AG04449 (cell line): ENCODE measurements around the gene PRDM7.
A peak's percentile ranks its signal among the peaks of the same experiment; 100 is the strongest.

Source experiments
- CTCF ChIA-PET: fragments of 350-600 bp; formaldehyde crosslinking; extraction: SDS; loops from one replicate; lab custom pipeline; 2021; ENCODE audit warnings: antibody characterized with exemption; lab: Yijun Ruan, JAX
- POLR2A ChIA-PET: fragments of 400-600, 350-600 bp; formaldehyde crosslinking; extraction: SDS; loops from one replicate; lab custom pipeline; 2020; ENCODE audit warnings: antibody characterized with exemption, inconsistent platforms; lab: Yijun Ruan, JAX
- DNase-seq: peaks from one replicate; pipeline ENCODE4 v3.0.0-alpha.2; 2010; ENCODE audit warnings: low read depth, low spot score
- H3K4me3 ChIP-seq: 2 replicates; pipeline ENCODE4 v1.5.1; 2011; ENCODE audit warnings: low read depth, mild to moderate bottlenecking, control low read depth, low read length
- CTCF ChIP-seq: IDR thresholded peaks from one replicate; pipeline ENCODE4 v1.5.1; 2011; ENCODE audit warnings: mild to moderate bottlenecking, moderate library complexity, low read length, control low read depth, inconsistent platforms; ENCODE audit not compliant: insufficient read depth; ENCODE audit errors: missing control alignments

PRDM7 gene

GRCh38 chr16:90046971-90047713 is 30.0 kb downstream of the PRDM7 start:
- TF ChIP-seq CTCF: no peak
- H3K4me3 ChIP-seq: peak overlapping the region; percentile 40
- no peak for DNase-seq
- POLR2A ChIA-PET: no interaction called here
- CTCF ChIA-PET: interaction anchor here (1.0 kb wide), 1 partner anchor 28 kb away, joined by 3 read pairs; the partner anchor contains the start of gene DBNDD1

- CTCF ChIA-PET: interaction anchor here (1.0 kb wide), 1 partner anchor 27 kb away, joined by 3 read pairs; the partner anchor contains the start of gene DBNDD1
- no peak overlapping the region for H3K4me3 ChIP-seq
- TF ChIP-seq CTCF: no peak
- POLR2A ChIA-PET: no interaction called here
- DNase-seq: no peak
Observed at GRCh38 chr16:90046122-90046970, 30.8 kb downstream of the PRDM7 start.

- DNase-seq: no peak
- no peak for TF ChIP-seq CTCF
- ChIA-PET CTCF (no interaction called here), POLR2A (no interaction called here)
- no peak overlapping the region for H3K4me3 ChIP-seq
Observed at GRCh38 chr16:90044111-90044551, 33.0 kb downstream of the PRDM7 start.

GRCh38 chr16:90043526-90043925 is 33.6 kb downstream of the PRDM7 start:
- no peak overlapping the region for H3K4me3 ChIP-seq
- ChIA-PET CTCF (no interaction called here), POLR2A (no interaction called here)
- no peak for TF ChIP-seq CTCF
- no peak for DNase-seq

- H3K4me3 ChIP-seq: no peak overlapping the region
- no peak for TF ChIP-seq CTCF
- POLR2A ChIA-PET: no interaction called here
- DNase-seq: no peak
- CTCF ChIA-PET: no interaction called here
Observed at GRCh38 chr16:90042946-90043514, 34.1 kb downstream of the PRDM7 start.

GRCh38 chr16:90041896-90042473 is 35.1 kb downstream of the PRDM7 start:
- TF ChIP-seq CTCF: no peak
- POLR2A ChIA-PET: no interaction called here
- no peak overlapping the region for H3K4me3 ChIP-seq
- no peak for DNase-seq
- CTCF ChIA-PET: no interaction called here
